Neural progenitor cell (in vitro differentiated cells): ENCODE measurements around the gene NAP1L4.

ENCODE experiments used
- EZH2 ChIP-seq: fragments of 200-600 bp; sonication (generic); IDR thresholded peaks from 2 replicates; pipeline ENCODE4 v1.6.1; 2017; ENCODE audit warnings: antibody characterized with exemption, mild to moderate bottlenecking, moderate library complexity
- TF ChIP-seq, protein P1 (sequence below): fragments of 200-600 bp; sonication (generic); IDR thresholded peaks from 2 replicates; pipeline ENCODE4 v1.5.1; 2017; ENCODE audit warnings: antibody characterized with exemption, mild to moderate bottlenecking

DNA sequence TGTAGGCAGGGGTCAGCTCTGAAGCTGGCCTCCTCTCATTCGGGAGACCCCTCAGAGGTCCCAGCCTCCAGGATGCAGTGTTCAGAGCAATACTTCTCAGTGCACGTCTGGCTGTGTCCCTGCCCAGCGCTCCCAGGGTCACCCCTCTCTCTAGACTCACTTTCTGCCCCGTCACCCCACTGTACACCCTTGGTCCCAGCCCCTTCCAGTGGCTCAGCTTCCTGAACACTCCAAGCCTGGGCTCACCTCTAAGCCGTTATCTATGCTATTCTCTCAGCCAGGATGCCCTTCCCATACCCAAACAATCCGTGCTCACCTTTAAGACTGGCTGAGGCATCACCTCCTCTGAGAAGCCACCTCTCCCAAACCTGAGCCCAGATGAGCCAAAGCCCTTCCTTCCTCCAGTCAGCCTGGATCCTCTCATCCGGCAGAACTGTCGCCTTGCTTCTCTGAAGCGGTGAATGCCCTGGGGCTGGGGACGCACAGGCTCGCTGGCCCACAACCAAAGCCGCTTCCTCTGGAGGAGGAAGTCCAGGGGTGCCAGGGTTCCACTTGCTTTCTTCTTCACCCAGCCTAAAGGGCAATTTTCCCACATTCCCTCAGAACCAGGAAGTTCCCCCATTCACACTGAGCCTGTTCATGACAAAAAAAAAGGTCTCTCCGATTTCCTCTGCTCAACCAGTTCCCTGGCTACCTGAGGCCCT is 92.9 kb downstream of the NAP1L4 start:
- TF ChIP-seq, protein P1, sequence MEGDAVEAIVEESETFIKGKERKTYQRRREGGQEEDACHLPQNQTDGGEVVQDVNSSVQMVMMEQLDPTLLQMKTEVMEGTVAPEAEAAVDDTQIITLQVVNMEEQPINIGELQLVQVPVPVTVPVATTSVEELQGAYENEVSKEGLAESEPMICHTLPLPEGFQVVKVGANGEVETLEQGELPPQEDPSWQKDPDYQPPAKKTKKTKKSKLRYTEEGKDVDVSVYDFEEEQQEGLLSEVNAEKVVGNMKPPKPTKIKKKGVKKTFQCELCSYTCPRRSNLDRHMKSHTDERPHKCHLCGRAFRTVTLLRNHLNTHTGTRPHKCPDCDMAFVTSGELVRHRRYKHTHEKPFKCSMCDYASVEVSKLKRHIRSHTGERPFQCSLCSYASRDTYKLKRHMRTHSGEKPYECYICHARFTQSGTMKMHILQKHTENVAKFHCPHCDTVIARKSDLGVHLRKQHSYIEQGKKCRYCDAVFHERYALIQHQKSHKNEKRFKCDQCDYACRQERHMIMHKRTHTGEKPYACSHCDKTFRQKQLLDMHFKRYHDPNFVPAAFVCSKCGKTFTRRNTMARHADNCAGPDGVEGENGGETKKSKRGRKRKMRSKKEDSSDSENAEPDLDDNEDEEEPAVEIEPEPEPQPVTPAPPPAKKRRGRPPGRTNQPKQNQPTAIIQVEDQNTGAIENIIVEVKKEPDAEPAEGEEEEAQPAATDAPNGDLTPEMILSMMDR, result no peak
- no peak for TF ChIP-seq EZH2
